ENCODE data around the gene NEAT1.

The NEAT1 gene

DNA sequence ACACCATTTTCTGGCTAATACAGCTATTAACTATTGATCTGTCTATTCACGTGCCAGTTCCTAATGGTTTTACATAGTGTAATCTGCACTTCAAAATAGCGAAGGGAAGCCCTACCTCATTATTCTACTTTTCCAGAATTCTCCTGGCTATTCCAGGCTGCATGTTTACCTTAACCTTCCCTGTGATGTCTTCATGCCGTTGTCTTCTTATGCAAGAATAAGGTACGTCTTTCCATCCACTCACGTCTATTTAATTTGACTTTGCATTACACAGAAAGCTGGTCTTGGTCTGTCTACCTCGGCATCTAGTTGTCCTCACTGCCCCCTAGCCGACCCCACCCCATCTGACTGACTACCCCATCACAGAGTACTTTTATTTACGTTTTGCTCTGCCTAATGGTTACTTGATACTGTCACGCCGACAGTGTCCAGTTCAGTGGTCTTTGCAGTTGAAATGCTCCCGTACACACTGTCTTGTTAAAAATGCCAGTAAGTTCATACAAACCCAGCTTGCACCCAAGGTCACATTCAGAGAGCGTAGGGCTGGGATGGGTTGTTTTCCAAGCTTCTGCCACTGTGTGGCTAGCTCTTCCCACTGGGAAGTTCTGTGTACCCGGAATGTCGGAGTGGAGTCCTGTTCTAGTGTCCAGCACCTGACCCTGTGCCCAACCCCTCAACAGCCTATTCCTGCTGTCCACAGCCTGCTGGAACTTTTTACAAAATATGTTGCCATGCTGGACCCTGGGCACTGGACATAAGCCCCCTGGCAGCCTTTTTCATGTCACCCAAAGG lies 15.0 kb downstream of the NEAT1 start:
- Histone ChIP-seq H3K27ac (replicated peaks; ENCODE audit: low read length) (no peak overlapping the region), H3K9ac (ENCODE audit: low read depth, low read length, poor library complexity) (no peak overlapping the region), H3K36me3 (replicated peaks in 1 of 2; ENCODE audit: control insufficient read depth in 2 of 2, insufficient read depth in 2 of 2, low read length in 2 of 2) (peaks cover 3 to 97% of the 10 kb centered on the region in 2 donors), H3K14ac (ENCODE audit: low read length) (no peak overlapping the region), H2AK5ac (ENCODE audit: low read depth, low read length) (no peak overlapping the region), H3K23ac (ENCODE audit: low read depth, low read length, poor library complexity) (no peak overlapping the region), H4K8ac (ENCODE audit: low read depth, low read length) (no peak overlapping the region), H3K4me3 (ENCODE audit: low read length in 2 of 2) (no peak overlapping the region), H2BK15ac (ENCODE audit: low read length) (no peak overlapping the region), H3K4me2 (ENCODE audit: insufficient read depth, low read length, poor library complexity, severe bottlenecking) (no peak overlapping the region), H3K79me1 (ENCODE audit: low read depth, low read length) (peaks cover 3% of the 10 kb centered on the region), H3K27me3 (ENCODE audit: control insufficient read depth in 3 of 3, insufficient read depth in 3 of 3, low read depth in 1 of 3, low read length in 3 of 3) (no peaks in the 10 kb centered on the region), H2AFZ (ENCODE audit: low read length) (no peak overlapping the region), H3K4ac (ENCODE audit: low read length) (no peak overlapping the region), H3K9me3 (replicated peaks in 1 of 2; ENCODE audit: control insufficient read depth in 2 of 2, insufficient read depth in 1 of 2, low read depth in 1 of 2, low read length in 2 of 2) (peaks cover 2 to 4% of the 10 kb centered on the region in 2 donors), H2BK5ac (ENCODE audit: low read length) (no peak overlapping the region), H2BK12ac (ENCODE audit: low read length) (no peak overlapping the region), H4K91ac (ENCODE audit: low read depth, low read length, poor library complexity) (no peak overlapping the region), H3K4me1 (ENCODE audit: control insufficient read depth in 2 of 2, insufficient read depth in 1 of 2, low read depth in 1 of 2, low read length in 2 of 2) (peaks cover 3 to 5% of the 10 kb centered on the region in 2 donors), H2BK120ac (ENCODE audit: low read depth, low read length) (no peak overlapping the region), H3K18ac (ENCODE audit: low read length) (no peak overlapping the region)
- no CpG with 5 or more reads among the region's 14 CpGs for WGBS, 2 donors (ENCODE audit: extremely low coverage in 2 of 2, insufficient read length in 2 of 2, insufficient replicate concordance in 1 of 2)
- DNase-seq (ENCODE audit: low spot score), result no peak

DNA sequence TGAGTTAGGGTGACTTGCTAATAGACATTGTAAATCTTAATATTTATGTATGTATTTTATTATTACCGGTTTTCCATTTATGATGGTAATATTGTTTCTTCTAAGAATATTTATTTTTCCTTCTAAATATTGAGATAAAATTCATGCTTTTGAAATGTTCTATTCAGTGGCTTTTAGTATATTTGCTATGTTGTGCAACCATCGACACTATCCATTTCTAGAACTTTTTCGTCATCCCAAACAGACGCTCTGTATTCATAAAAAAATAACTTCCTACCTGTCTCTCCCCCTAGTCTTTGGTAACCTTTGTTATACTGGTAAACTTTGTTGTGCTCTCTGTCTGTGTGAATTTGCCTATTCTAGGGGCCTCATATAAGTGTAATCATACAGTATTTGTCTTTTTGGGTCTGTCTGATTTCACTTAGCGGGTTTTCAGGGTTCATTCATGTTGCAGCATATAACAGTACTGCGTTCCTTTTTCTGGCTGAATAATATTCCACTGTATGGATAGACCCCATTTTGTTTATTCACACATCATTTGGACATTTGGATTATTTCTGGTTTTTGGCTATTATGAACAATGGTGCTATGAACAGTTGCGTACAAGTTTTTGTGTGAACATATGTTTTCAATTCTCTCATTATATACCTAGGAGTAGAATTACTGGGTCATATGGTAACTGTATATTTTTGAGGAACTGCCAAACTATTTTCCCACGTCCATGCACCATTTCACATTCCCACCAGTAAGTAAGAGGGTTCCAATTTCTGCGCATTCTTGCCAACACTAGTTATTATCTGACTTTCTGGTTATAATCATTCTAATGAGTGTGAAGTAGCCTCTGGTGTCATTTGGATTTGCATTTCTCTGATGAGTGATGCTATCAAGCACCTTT lies 15.9 kb downstream of the NEAT1 start:
- no peak overlapping the region for H3K4me2 ChIP-seq (ENCODE audit: insufficient read depth, low read length, poor library complexity, severe bottlenecking)
- no peak overlapping the region for H2BK5ac ChIP-seq (ENCODE audit: low read length)
- H3K36me3 ChIP-seq (replicated peaks in 1 of 2; ENCODE audit: control insufficient read depth in 2 of 2, insufficient read depth in 2 of 2, low read length in 2 of 2), result peaks cover 3 to 96% of the 10 kb centered on the region in 2 donors
- no peak overlapping the region for H2AK5ac ChIP-seq (ENCODE audit: low read depth, low read length)
- WGBS, 2 donors (ENCODE audit: extremely low coverage in 2 of 2, insufficient read length in 2 of 2, insufficient replicate concordance in 1 of 2), result no CpG with 5 or more reads among the region's 9 CpGs
- DNase-seq (ENCODE audit: low spot score), result no peak
- no peak overlapping the region for H2AFZ ChIP-seq (ENCODE audit: low read length)
- H3K9ac ChIP-seq (ENCODE audit: low read depth, low read length, poor library complexity), result no peak overlapping the region
- no peak overlapping the region for H4K91ac ChIP-seq (ENCODE audit: low read depth, low read length, poor library complexity)
- no peaks in the 10 kb centered on the region for H3K27me3 ChIP-seq (ENCODE audit: control insufficient read depth in 3 of 3, insufficient read depth in 3 of 3, low read depth in 1 of 3, low read length in 3 of 3)
- H3K4me1 ChIP-seq (ENCODE audit: control insufficient read depth in 2 of 2, insufficient read depth in 1 of 2, low read depth in 1 of 2, low read length in 2 of 2), result peaks cover 3% of the 10 kb centered on the region in 2 donors
- H4K8ac ChIP-seq (ENCODE audit: low read depth, low read length), result no peak overlapping the region
- no peak overlapping the region for H2BK15ac ChIP-seq (ENCODE audit: low read length)
- H3K23ac ChIP-seq (ENCODE audit: low read depth, low read length, poor library complexity), result no peak overlapping the region
- no peak overlapping the region for H3K14ac ChIP-seq (ENCODE audit: low read length)
- peaks cover 2 to 4% of the 10 kb centered on the region in 2 donors for H3K9me3 ChIP-seq (replicated peaks in 1 of 2; ENCODE audit: control insufficient read depth in 2 of 2, insufficient read depth in 1 of 2, low read depth in 1 of 2, low read length in 2 of 2)
- no peak overlapping the region for H2BK12ac ChIP-seq (ENCODE audit: low read length)
- H3K27ac ChIP-seq (replicated peaks; ENCODE audit: low read length), result no peak overlapping the region
- H3K4me3 ChIP-seq (ENCODE audit: low read length in 2 of 2), result no peak overlapping the region
- no peak overlapping the region for H3K4ac ChIP-seq (ENCODE audit: low read length)
- H3K18ac ChIP-seq (ENCODE audit: low read length), result no peak overlapping the region
- peaks cover 3% of the 10 kb centered on the region for H3K79me1 ChIP-seq (ENCODE audit: low read depth, low read length)
- H2BK120ac ChIP-seq (ENCODE audit: low read depth, low read length), result no peak overlapping the region

DNA sequence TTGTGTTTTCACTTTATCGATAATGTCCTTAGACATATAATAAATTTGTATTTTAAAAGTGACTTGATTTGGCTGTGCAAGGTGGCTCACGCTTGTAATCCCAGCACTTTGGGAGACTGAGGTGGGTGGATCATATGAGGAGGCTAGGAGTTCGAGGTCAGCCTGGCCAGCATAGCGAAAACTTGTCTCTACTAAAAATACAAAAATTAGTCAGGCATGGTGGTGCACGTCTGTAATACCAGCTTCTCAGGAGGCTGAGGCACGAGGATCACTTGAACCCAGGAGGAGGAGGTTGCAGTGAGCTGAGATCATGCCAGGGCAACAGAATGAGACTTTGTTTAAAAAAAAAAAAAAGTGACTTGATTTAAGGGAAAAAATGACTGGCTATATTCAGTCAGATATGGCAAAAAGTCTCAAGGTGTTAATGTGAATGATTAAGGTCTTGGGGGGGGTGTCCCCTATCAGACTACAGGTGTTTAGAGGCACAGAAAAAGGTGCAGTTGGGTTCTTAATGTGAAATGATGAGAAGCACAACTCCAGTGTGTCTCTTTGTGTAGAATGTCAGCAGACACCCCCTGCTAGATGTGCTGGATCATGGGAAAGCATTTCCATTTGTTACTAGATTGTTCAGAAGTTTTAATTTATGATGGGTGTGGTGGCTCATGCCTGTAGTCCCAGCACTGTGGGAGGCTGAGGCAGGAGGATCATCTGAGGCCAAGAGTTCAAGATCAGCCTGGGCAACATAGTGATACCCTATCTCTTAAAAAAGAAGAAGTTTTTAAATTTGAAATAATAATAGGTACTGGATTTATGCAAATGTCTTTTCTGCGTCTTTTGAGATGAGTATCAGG lies 17.0 kb downstream of the NEAT1 start:
- Histone ChIP-seq H3K18ac (ENCODE audit: low read length) (no peak overlapping the region), H3K4me2 (ENCODE audit: insufficient read depth, low read length, poor library complexity, severe bottlenecking) (no peak overlapping the region), H2BK120ac (ENCODE audit: low read depth, low read length) (no peak overlapping the region), H3K27ac (replicated peaks; ENCODE audit: low read length) (no peak overlapping the region), H4K91ac (ENCODE audit: low read depth, low read length, poor library complexity) (no peak overlapping the region), H4K8ac (ENCODE audit: low read depth, low read length) (no peak overlapping the region), H3K9me3 (replicated peaks in 1 of 2; ENCODE audit: control insufficient read depth in 2 of 2, insufficient read depth in 1 of 2, low read depth in 1 of 2, low read length in 2 of 2) (peaks cover 2 to 4% of the 10 kb centered on the region in 2 donors), H3K9ac (ENCODE audit: low read depth, low read length, poor library complexity) (no peak overlapping the region), H3K79me1 (ENCODE audit: low read depth, low read length) (peaks cover 3% of the 10 kb centered on the region), H2BK12ac (ENCODE audit: low read length) (no peak overlapping the region), H2BK15ac (ENCODE audit: low read length) (no peak overlapping the region), H3K36me3 (replicated peaks in 1 of 2; ENCODE audit: control insufficient read depth in 2 of 2, insufficient read depth in 2 of 2, low read length in 2 of 2) (peaks cover 3 to 97% of the 10 kb centered on the region in 2 donors), H3K4me1 (ENCODE audit: control insufficient read depth in 2 of 2, insufficient read depth in 1 of 2, low read depth in 1 of 2, low read length in 2 of 2) (peaks cover 0 to 3% of the 10 kb centered on the region in 2 donors), H3K14ac (ENCODE audit: low read length) (no peak overlapping the region), H2AFZ (ENCODE audit: low read length) (no peak overlapping the region), H2BK5ac (ENCODE audit: low read length) (no peak overlapping the region), H2AK5ac (ENCODE audit: low read depth, low read length) (no peak overlapping the region), H3K4me3 (ENCODE audit: low read length in 2 of 2) (no peak overlapping the region), H3K4ac (ENCODE audit: low read length) (no peak overlapping the region), H3K27me3 (ENCODE audit: control insufficient read depth in 3 of 3, insufficient read depth in 3 of 3, low read depth in 1 of 3, low read length in 3 of 3) (no peaks in the 10 kb centered on the region), H3K23ac (ENCODE audit: low read depth, low read length, poor library complexity) (no peak overlapping the region)
- no CpG with 5 or more reads among the region's 7 CpGs for WGBS, 2 donors (ENCODE audit: extremely low coverage in 2 of 2, insufficient read length in 2 of 2, insufficient replicate concordance in 1 of 2)
- no peak for DNase-seq (ENCODE audit: low spot score)

Measured in neuronal stem cell (in vitro differentiated cells).